ENCODE data around the gene ISG20L2.

Gene ISG20L2

GRCh38 chr1:156684227-156684782, 44.3 kb downstream of the ISG20L2 start:
- DNase-seq: no peak

GRCh38 chr1:156682166-156682890, 46.2 kb downstream of the ISG20L2 start:
- no peak for DNase-seq

- no peak for DNase-seq
Observed at GRCh38 chr1:156681196-156681960, 47.2 kb downstream of the ISG20L2 start.

- DNase-seq: no peak
Observed at GRCh38 chr1:156680056-156680455, 48.5 kb downstream of the ISG20L2 start.

- peak; percentile 24 for DNase-seq
Observed at GRCh38 chr1:156677616-156678596, 50.7 kb downstream of the ISG20L2 start.

GRCh38 chr1:156676820-156677615, 51.5 kb downstream of the ISG20L2 start, which contains the start of gene NES:
Gene NES (minus strand): TSS chr1:156677407. CDS start chr1:156677264, 143 bp downstream.
- no peak for DNase-seq

GRCh38 chr1:156676114-156676819, 52.3 kb downstream of the ISG20L2 start:
- no peak for DNase-seq

- DNase-seq: no peak
Observed at GRCh38 chr1:156675210-156676113, 53.1 kb downstream of the ISG20L2 start.

- no peak for DNase-seq
Observed at GRCh38 chr1:156673387-156674121, 55.0 kb downstream of the ISG20L2 start.

Data from T1000 (cell line).